Bronchial epithelial cell (primary cell): Measurements from ENCODE around the gene MAGEF1. TPM values are rescaled to one million over a fixed set of nuclear protein-coding genes. Genes with fewer than 3 reads are reported as not detected.

Experiments used
- DNase-seq: peaks from one replicate; pipeline ENCODE4 v3.0.0-alpha.2; 2010; ENCODE audit warnings: low read depth
- FAIRE-seq: peaks from 2 replicates; lab custom pipeline; 2011; peaks lifted over from hg19 to GRCh38; lab: Jason Lieb, UNC
- H3K27me3 ChIP-seq: 2 replicates; pipeline ENCODE4 v1.5.1; 2011; ENCODE audit warnings: low read length; ENCODE audit not compliant: control insufficient read depth, insufficient read depth
- H3K36me3 ChIP-seq: 2 replicates; pipeline ENCODE4 v1.5.1; 2011; ENCODE audit warnings: low read length; ENCODE audit not compliant: control insufficient read depth, insufficient read depth
- H3K4me3 ChIP-seq: 2 replicates; pipeline ENCODE4 v1.5.1; 2011; ENCODE audit warnings: mild to moderate bottlenecking, low read depth, low read length, control low read depth
- CTCF ChIP-seq: IDR thresholded peaks from 2 replicates; pipeline ENCODE4 v1.5.1; 2011; ENCODE audit warnings: mild to moderate bottlenecking, moderate library complexity, low read length, control low read depth, inconsistent platforms; ENCODE audit not compliant: insufficient read depth, severe bottlenecking
- total RNA-seq: library from RNA; depleted of rRNA; stranded (reverse); fragments of >200 nt; gene quantifications from 2 replicates; pipeline ENCODE4 v1.2.1, GENCODE V29; 2014

MAGEF1 gene
- total RNA-seq, 1 donor from 2014 or later, result 14.2 TPM

GRCh38 chr3:184713521-184713920 lies 1.7 kb upstream of the MAGEF1 start:
- no peaks in the 10 kb centered on the region for H3K27me3 ChIP-seq
- TF ChIP-seq CTCF, result no peak
- no peak overlapping the region for H3K4me3 ChIP-seq
- DNase-seq, result no peak
- no peak for FAIRE-seq
- H3K36me3 ChIP-seq, result no peaks in the 10 kb centered on the region

- H3K4me3 ChIP-seq, result no peak overlapping the region
- no peak for TF ChIP-seq CTCF
- DNase-seq (peak; percentile 65), FAIRE-seq (no peak)
- no peaks in the 10 kb centered on the region for H3K27me3 ChIP-seq
- H3K36me3 ChIP-seq, result no peaks in the 10 kb centered on the region
Measured at GRCh38 chr3:184713040-184713355, 1.1 kb upstream of the MAGEF1 start.

GRCh38 chr3:184712248-184713039 lies 580 bp upstream of the MAGEF1 start:
- Histone ChIP-seq H3K4me3 (peak overlapping the region; percentile 62), H3K27me3 (no peaks in the 10 kb centered on the region), H3K36me3 (no peaks in the 10 kb centered on the region)
- no peak for FAIRE-seq
- no peak for TF ChIP-seq CTCF
- no peak for DNase-seq

- FAIRE-seq, result no peak
- Histone ChIP-seq H3K4me3 (peak overlapping the region; percentile 62), H3K36me3 (no peaks in the 10 kb centered on the region), H3K27me3 (no peaks in the 10 kb centered on the region)
- no peak for DNase-seq
- TF ChIP-seq CTCF, result no peak
Measured at GRCh38 chr3:184710870-184711492, 883 bp downstream of the MAGEF1 start.

GRCh38 chr3:184703657-184704056 lies 8.2 kb downstream of the MAGEF1 start:
- H3K4me3 ChIP-seq, result no peak overlapping the region
- peaks cover 2% of the 10 kb centered on the region for H3K27me3 ChIP-seq
- no peak for TF ChIP-seq CTCF
- H3K36me3 ChIP-seq, result no peaks in the 10 kb centered on the region
- FAIRE-seq (no peak), DNase-seq (no peak)
